ENCODE data around the gene ERBB2.

Gene ERBB2

GRCh38 chr17:39675390-39676082 lies 24.3 kb upstream of the ERBB2 start:
- Histone ChIP-seq H3K4me3 (ENCODE audit: low read depth, low read length) (no peak overlapping the region), H3K9ac (ENCODE audit: low read depth, low read length) (peak overlapping the region; percentile 54), H3K27me3 (ENCODE audit: control insufficient read depth, insufficient read depth, low read length) (no peaks in the 10 kb centered on the region), H3K9me3 (ENCODE audit: control insufficient read depth, insufficient read depth, low read length) (no peaks in the 10 kb centered on the region), H3K36me3 (ENCODE audit: control insufficient read depth, insufficient read depth, low read length) (peaks cover 11% of the 10 kb centered on the region), H3K4me1 (ENCODE audit: control insufficient read depth, insufficient read depth, low read length) (peaks cover 4% of the 10 kb centered on the region)

GRCh38 chr17:39676198-39676819 lies 23.6 kb upstream of the ERBB2 start:
- peaks cover 4% of the 10 kb centered on the region for H3K4me1 ChIP-seq (ENCODE audit: control insufficient read depth, insufficient read depth, low read length)
- H3K27me3 ChIP-seq (ENCODE audit: control insufficient read depth, insufficient read depth, low read length): no peaks in the 10 kb centered on the region
- H3K36me3 ChIP-seq (ENCODE audit: control insufficient read depth, insufficient read depth, low read length): peaks cover 11% of the 10 kb centered on the region
- H3K9ac ChIP-seq (ENCODE audit: low read depth, low read length): no peak overlapping the region
- no peak overlapping the region for H3K4me3 ChIP-seq (ENCODE audit: low read depth, low read length)
- H3K9me3 ChIP-seq (ENCODE audit: control insufficient read depth, insufficient read depth, low read length): no peaks in the 10 kb centered on the region

- no peaks in the 10 kb centered on the region for H3K27me3 ChIP-seq (ENCODE audit: control insufficient read depth, insufficient read depth, low read length)
- no peak overlapping the region for H3K9ac ChIP-seq (ENCODE audit: low read depth, low read length)
- H3K4me3 ChIP-seq (ENCODE audit: low read depth, low read length): no peak overlapping the region
- peaks cover 11% of the 10 kb centered on the region for H3K36me3 ChIP-seq (ENCODE audit: control insufficient read depth, insufficient read depth, low read length)
- no peaks in the 10 kb centered on the region for H3K4me1 ChIP-seq (ENCODE audit: control insufficient read depth, insufficient read depth, low read length)
- H3K9me3 ChIP-seq (ENCODE audit: control insufficient read depth, insufficient read depth, low read length): no peaks in the 10 kb centered on the region
These were observed 22.8 kb upstream of the ERBB2 start for GRCh38 chr17:39677072-39677471.

- H3K4me3 ChIP-seq (ENCODE audit: low read depth, low read length): no peak overlapping the region
- no peak overlapping the region for H3K9ac ChIP-seq (ENCODE audit: low read depth, low read length)
- H3K9me3 ChIP-seq (ENCODE audit: control insufficient read depth, insufficient read depth, low read length): no peaks in the 10 kb centered on the region
- no peaks in the 10 kb centered on the region for H3K4me1 ChIP-seq (ENCODE audit: control insufficient read depth, insufficient read depth, low read length)
- no peaks in the 10 kb centered on the region for H3K27me3 ChIP-seq (ENCODE audit: control insufficient read depth, insufficient read depth, low read length)
- H3K36me3 ChIP-seq (ENCODE audit: control insufficient read depth, insufficient read depth, low read length): peaks cover 11% of the 10 kb centered on the region
These were observed 22.1 kb upstream of the ERBB2 start for GRCh38 chr17:39677542-39678339.

GRCh38 chr17:39678340-39679116 lies 21.3 kb upstream of the ERBB2 start:
- Histone ChIP-seq H3K36me3 (ENCODE audit: control insufficient read depth, insufficient read depth, low read length) (peaks cover 11% of the 10 kb centered on the region), H3K9me3 (ENCODE audit: control insufficient read depth, insufficient read depth, low read length) (no peaks in the 10 kb centered on the region), H3K9ac (ENCODE audit: low read depth, low read length) (no peak overlapping the region), H3K27me3 (ENCODE audit: control insufficient read depth, insufficient read depth, low read length) (no peaks in the 10 kb centered on the region), H3K4me1 (ENCODE audit: control insufficient read depth, insufficient read depth, low read length) (no peaks in the 10 kb centered on the region), H3K4me3 (ENCODE audit: low read depth, low read length) (no peak overlapping the region)

GRCh38 chr17:39679521-39680192 lies 20.2 kb upstream of the ERBB2 start:
- Histone ChIP-seq H3K27me3 (ENCODE audit: control insufficient read depth, insufficient read depth, low read length) (no peaks in the 10 kb centered on the region), H3K9me3 (ENCODE audit: control insufficient read depth, insufficient read depth, low read length) (no peaks in the 10 kb centered on the region), H3K4me1 (ENCODE audit: control insufficient read depth, insufficient read depth, low read length) (no peaks in the 10 kb centered on the region), H3K9ac (ENCODE audit: low read depth, low read length) (no peak overlapping the region), H3K4me3 (ENCODE audit: low read depth, low read length) (no peak overlapping the region), H3K36me3 (ENCODE audit: control insufficient read depth, insufficient read depth, low read length) (peaks cover 11% of the 10 kb centered on the region)

- Histone ChIP-seq H3K4me1 (ENCODE audit: control insufficient read depth, insufficient read depth, low read length) (peaks cover 8% of the 10 kb centered on the region), H3K27me3 (ENCODE audit: control insufficient read depth, insufficient read depth, low read length) (no peaks in the 10 kb centered on the region), H3K36me3 (ENCODE audit: control insufficient read depth, insufficient read depth, low read length) (peaks cover 5% of the 10 kb centered on the region), H3K9me3 (ENCODE audit: control insufficient read depth, insufficient read depth, low read length) (no peaks in the 10 kb centered on the region), H3K4me3 (ENCODE audit: low read depth, low read length) (no peak overlapping the region), H3K9ac (ENCODE audit: low read depth, low read length) (no peak overlapping the region)
These were observed 16.4 kb upstream of the ERBB2 start for GRCh38 chr17:39683295-39683939.

GRCh38 chr17:39684369-39685192 lies 15.3 kb upstream of the ERBB2 start:
- H3K27me3 ChIP-seq (ENCODE audit: control insufficient read depth, insufficient read depth, low read length): no peaks in the 10 kb centered on the region
- H3K9ac ChIP-seq (ENCODE audit: low read depth, low read length): no peak overlapping the region
- H3K36me3 ChIP-seq (ENCODE audit: control insufficient read depth, insufficient read depth, low read length): peaks cover 1% of the 10 kb centered on the region
- no peaks in the 10 kb centered on the region for H3K9me3 ChIP-seq (ENCODE audit: control insufficient read depth, insufficient read depth, low read length)
- H3K4me3 ChIP-seq (ENCODE audit: low read depth, low read length): no peak overlapping the region
- H3K4me1 ChIP-seq (ENCODE audit: control insufficient read depth, insufficient read depth, low read length): peaks cover 8% of the 10 kb centered on the region

- Histone ChIP-seq H3K9me3 (ENCODE audit: control insufficient read depth, insufficient read depth, low read length) (no peaks in the 10 kb centered on the region), H3K4me3 (ENCODE audit: low read depth, low read length) (peak overlapping the region; percentile 87), H3K27me3 (ENCODE audit: control insufficient read depth, insufficient read depth, low read length) (no peaks in the 10 kb centered on the region), H3K36me3 (ENCODE audit: control insufficient read depth, insufficient read depth, low read length) (no peaks in the 10 kb centered on the region), H3K4me1 (ENCODE audit: control insufficient read depth, insufficient read depth, low read length) (peaks cover 11% of the 10 kb centered on the region), H3K9ac (ENCODE audit: low read depth, low read length) (no peak overlapping the region)
These were observed 12.7 kb upstream of the ERBB2 start for GRCh38 chr17:39687101-39687545.
